ENCODE data around the gene WASL. TPM values are rescaled to one million over a fixed set of nuclear protein-coding genes. Genes with fewer than 3 reads are reported as not detected.

Gene WASL
- total RNA-seq, 1 experiment from 2014 or later, result 33.2 TPM

GRCh38 chr7:123718773-123719172, 30.0 kb downstream of the WASL start:
- no peak for DNase-seq
- TF ChIP-seq, protein P1, sequence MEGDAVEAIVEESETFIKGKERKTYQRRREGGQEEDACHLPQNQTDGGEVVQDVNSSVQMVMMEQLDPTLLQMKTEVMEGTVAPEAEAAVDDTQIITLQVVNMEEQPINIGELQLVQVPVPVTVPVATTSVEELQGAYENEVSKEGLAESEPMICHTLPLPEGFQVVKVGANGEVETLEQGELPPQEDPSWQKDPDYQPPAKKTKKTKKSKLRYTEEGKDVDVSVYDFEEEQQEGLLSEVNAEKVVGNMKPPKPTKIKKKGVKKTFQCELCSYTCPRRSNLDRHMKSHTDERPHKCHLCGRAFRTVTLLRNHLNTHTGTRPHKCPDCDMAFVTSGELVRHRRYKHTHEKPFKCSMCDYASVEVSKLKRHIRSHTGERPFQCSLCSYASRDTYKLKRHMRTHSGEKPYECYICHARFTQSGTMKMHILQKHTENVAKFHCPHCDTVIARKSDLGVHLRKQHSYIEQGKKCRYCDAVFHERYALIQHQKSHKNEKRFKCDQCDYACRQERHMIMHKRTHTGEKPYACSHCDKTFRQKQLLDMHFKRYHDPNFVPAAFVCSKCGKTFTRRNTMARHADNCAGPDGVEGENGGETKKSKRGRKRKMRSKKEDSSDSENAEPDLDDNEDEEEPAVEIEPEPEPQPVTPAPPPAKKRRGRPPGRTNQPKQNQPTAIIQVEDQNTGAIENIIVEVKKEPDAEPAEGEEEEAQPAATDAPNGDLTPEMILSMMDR (IDR thresholded peaks at IDR 0.05; ENCODE audit: unreplicated experiment), result no peak
- Mint-ChIP-seq H3K27me3 (ENCODE audit: unreplicated experiment) (no peaks in the 10 kb centered on the region), H3K9me3 (ENCODE audit: low read depth, unreplicated experiment) (no peaks in the 10 kb centered on the region), H3K36me3 (ENCODE audit: insufficient read depth, unreplicated experiment) (no peaks in the 10 kb centered on the region), H3K27ac (ENCODE audit: unreplicated experiment) (no peak overlapping the region), H3K4me1 (ENCODE audit: low read depth, unreplicated experiment) (peaks cover 38% of the 10 kb centered on the region), H3K4me3 (ENCODE audit: low read depth, unreplicated experiment) (no peak overlapping the region)
- no TSS peak for BruUV-seq (replicated peaks)
- CTCF ChIA-PET, result interaction anchor here (1.1 kb wide), 1 partner anchor 30 kb away, joined by 3 read pairs; the partner anchor contains the start of gene WASL
- intact Hi-C loops (cut with micrococcal nuclease; ENCODE audit: unreplicated experiment), result no loop called here

GRCh38 chr7:123717689-123718088, 31.1 kb downstream of the WASL start:
- no peak for DNase-seq
- intact Hi-C loops (cut with micrococcal nuclease; ENCODE audit: unreplicated experiment), result no loop called here
- Mint-ChIP-seq H3K4me1 (ENCODE audit: low read depth, unreplicated experiment) (peaks cover 40% of the 10 kb centered on the region), H3K4me3 (ENCODE audit: low read depth, unreplicated experiment) (no peak overlapping the region), H3K27ac (ENCODE audit: unreplicated experiment) (no peak overlapping the region), H3K9me3 (ENCODE audit: low read depth, unreplicated experiment) (no peaks in the 10 kb centered on the region), H3K36me3 (ENCODE audit: insufficient read depth, unreplicated experiment) (no peaks in the 10 kb centered on the region), H3K27me3 (ENCODE audit: unreplicated experiment) (no peaks in the 10 kb centered on the region)
- BruUV-seq (replicated peaks), result no TSS peak
- TF ChIP-seq, protein P1 (IDR thresholded peaks at IDR 0.05; ENCODE audit: unreplicated experiment), result no peak
- CTCF ChIA-PET, result no interaction called here

- H3K4me3 Mint-ChIP-seq (ENCODE audit: low read depth, unreplicated experiment), result no peak overlapping the region
- no peaks in the 10 kb centered on the region for H3K9me3 Mint-ChIP-seq (ENCODE audit: low read depth, unreplicated experiment)
- no peak for DNase-seq
- BruUV-seq (replicated peaks), result no TSS peak
- H3K4me1 Mint-ChIP-seq (ENCODE audit: low read depth, unreplicated experiment), result peaks cover 48% of the 10 kb centered on the region
- H3K27ac Mint-ChIP-seq (ENCODE audit: unreplicated experiment), result no peak overlapping the region
- H3K27me3 Mint-ChIP-seq (ENCODE audit: unreplicated experiment), result no peaks in the 10 kb centered on the region
- TF ChIP-seq, protein P1 (IDR thresholded peaks at IDR 0.05; ENCODE audit: unreplicated experiment), result no peak
- intact Hi-C loops (cut with micrococcal nuclease; ENCODE audit: unreplicated experiment), result no loop called here
- no peaks in the 10 kb centered on the region for H3K36me3 Mint-ChIP-seq (ENCODE audit: insufficient read depth, unreplicated experiment)
- CTCF ChIA-PET, result no interaction called here
These were observed 31.9 kb downstream of the WASL start for GRCh38 chr7:123716877-123717276.

DNA sequence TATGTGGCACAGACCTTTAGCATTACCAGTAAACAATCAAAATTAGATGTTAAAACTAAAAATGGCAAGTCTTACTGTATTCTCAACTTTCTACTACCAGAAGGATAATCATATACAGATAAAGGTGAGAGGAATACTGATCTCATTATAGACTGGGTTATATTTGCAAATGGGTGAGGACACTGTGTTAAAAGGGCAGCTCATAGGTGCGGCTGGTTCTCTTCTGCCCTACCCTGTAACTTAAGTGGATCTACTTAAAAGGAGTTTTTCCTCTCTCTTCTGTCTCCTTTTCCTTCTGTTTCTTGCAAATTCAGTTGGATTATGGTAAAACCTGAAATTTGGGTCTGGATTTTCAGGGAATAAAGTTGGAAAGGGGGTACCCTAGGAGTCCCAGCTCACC, 33.0 kb downstream of the WASL start:
- no peak for DNase-seq
- peaks cover 48% of the 10 kb centered on the region for H3K4me1 Mint-ChIP-seq (ENCODE audit: low read depth, unreplicated experiment)
- H3K27me3 Mint-ChIP-seq (ENCODE audit: unreplicated experiment), result no peaks in the 10 kb centered on the region
- TF ChIP-seq, protein P1 (IDR thresholded peaks at IDR 0.05; ENCODE audit: unreplicated experiment), result no peak
- no peak overlapping the region for H3K27ac Mint-ChIP-seq (ENCODE audit: unreplicated experiment)
- no peak overlapping the region for H3K4me3 Mint-ChIP-seq (ENCODE audit: low read depth, unreplicated experiment)
- CTCF ChIA-PET, result no interaction called here
- no TSS peak for BruUV-seq (replicated peaks)
- H3K36me3 Mint-ChIP-seq (ENCODE audit: insufficient read depth, unreplicated experiment), result no peaks in the 10 kb centered on the region
- no peaks in the 10 kb centered on the region for H3K9me3 Mint-ChIP-seq (ENCODE audit: low read depth, unreplicated experiment)
- intact Hi-C loops (cut with micrococcal nuclease; ENCODE audit: unreplicated experiment), result no loop called here

All from Calu3 (cell line).